ENCODE results near the gene DUXA. TPM values are rescaled to one million over a fixed set of nuclear protein-coding genes. Genes with fewer than 3 reads are reported as not detected.

Gene DUXA
- polyA plus RNA-seq, 1 experiment = not detected

- Histone ChIP-seq H3K27ac (ENCODE audit: low read depth, low read length) (no peak overlapping the region), H3K4me3 (ENCODE audit: low read depth, low read length) (no peak overlapping the region), H3K9me3 (ENCODE audit: control insufficient read depth, insufficient read depth, low read length) (peaks cover 44% of the 10 kb centered on the region), H3K27me3 (ENCODE audit: control insufficient read depth, insufficient read depth, low read length) (no peaks in the 10 kb centered on the region)
- DNase-seq (ENCODE audit: low read depth, low spot score) = no peak
- ChIA-PET POLR2A (no interaction called here), CTCF (no interaction called here)
- TF ChIP-seq, protein P1, sequence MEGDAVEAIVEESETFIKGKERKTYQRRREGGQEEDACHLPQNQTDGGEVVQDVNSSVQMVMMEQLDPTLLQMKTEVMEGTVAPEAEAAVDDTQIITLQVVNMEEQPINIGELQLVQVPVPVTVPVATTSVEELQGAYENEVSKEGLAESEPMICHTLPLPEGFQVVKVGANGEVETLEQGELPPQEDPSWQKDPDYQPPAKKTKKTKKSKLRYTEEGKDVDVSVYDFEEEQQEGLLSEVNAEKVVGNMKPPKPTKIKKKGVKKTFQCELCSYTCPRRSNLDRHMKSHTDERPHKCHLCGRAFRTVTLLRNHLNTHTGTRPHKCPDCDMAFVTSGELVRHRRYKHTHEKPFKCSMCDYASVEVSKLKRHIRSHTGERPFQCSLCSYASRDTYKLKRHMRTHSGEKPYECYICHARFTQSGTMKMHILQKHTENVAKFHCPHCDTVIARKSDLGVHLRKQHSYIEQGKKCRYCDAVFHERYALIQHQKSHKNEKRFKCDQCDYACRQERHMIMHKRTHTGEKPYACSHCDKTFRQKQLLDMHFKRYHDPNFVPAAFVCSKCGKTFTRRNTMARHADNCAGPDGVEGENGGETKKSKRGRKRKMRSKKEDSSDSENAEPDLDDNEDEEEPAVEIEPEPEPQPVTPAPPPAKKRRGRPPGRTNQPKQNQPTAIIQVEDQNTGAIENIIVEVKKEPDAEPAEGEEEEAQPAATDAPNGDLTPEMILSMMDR (IDR thresholded peaks at IDR 0.05; ENCODE audit: low read depth, low read length) = no peak
Measured at GRCh38 chr19:57106722-57107235, 60.5 kb downstream of the DUXA start.

DNA sequence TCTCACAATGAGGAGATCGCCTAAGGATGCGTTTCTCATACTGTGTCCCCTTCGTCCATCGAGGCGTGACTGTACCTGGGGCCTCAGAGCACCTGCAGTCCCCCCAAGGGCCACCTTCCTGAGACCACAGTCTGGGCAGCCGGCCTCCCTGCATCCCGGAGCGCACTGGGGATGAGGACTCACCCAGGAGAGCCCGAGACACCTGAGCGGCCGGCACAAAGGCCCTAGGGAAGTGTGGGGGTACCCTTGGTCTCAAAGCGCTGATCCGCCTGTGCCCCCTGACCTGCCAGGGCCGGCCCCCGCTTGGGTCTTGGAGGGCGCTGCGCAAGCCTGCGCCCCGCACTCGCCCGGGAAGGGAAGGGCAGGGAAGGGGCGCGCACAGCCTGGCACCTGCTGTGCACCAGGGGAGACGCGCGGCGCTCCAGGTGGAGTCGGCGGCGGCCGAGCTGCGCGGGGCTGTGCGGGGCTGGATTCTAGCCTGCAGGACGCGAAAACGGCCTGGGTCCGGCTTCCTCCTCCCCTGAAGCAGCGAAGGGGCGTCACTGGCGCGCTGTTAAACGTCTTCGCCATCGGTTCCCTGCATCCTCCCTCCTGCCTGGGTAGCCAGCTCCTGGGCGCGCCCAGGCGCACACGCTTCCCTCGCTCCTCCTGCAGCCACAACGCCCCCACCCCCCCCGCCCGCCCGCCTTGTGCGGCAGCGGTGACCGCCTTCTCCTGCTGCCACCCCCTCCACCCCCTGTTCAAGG, 61.1 kb downstream of the DUXA start:
- peaks cover 48% of the 10 kb centered on the region for H3K9me3 ChIP-seq (ENCODE audit: control insufficient read depth, insufficient read depth, low read length)
- H3K4me3 ChIP-seq (ENCODE audit: low read depth, low read length) = no peak overlapping the region
- POLR2A ChIA-PET = no interaction called here
- CTCF ChIA-PET = no interaction called here
- TF ChIP-seq, protein P1 (IDR thresholded peaks at IDR 0.05; ENCODE audit: low read depth, low read length) = no peak
- no peak for DNase-seq (ENCODE audit: low read depth, low spot score)
- no peak overlapping the region for H3K27ac ChIP-seq (ENCODE audit: low read depth, low read length)
- H3K27me3 ChIP-seq (ENCODE audit: control insufficient read depth, insufficient read depth, low read length) = no peaks in the 10 kb centered on the region

Small RNA genes lying within 50 kb of the gene (small RNA-seq; reads per million reads assigned to genes)
- gene AC025588.3 (ENCODE audit: insufficient read length, low read depth) = not detected

Other genes with a start within 250 kb of the DUXA start
- not detected in 2 replicates for gene USP29, start 47.5 kb downstream of the DUXA start, polyA plus RNA-seq (2011; rRNA removed)
- gene ZIM3, start 22.3 kb downstream of the DUXA start, polyA plus RNA-seq (2011; rRNA removed) = not detected in 2 replicates
- 7.1 and 7.8 TPM in 2 replicates for gene ZNF264, start 24.0 kb upstream of the DUXA start, polyA plus RNA-seq (2011; rRNA removed)
- gene AURKC, start 63.5 kb upstream of the DUXA start, polyA plus RNA-seq (2011; rRNA removed) = 0.17 and 0.19 TPM in 2 replicates
- gene ZNF805, start 73.1 kb upstream of the DUXA start, polyA plus RNA-seq (2011; rRNA removed) = 6.1 and 6.3 TPM in 2 replicates
- 11.2 and 13.0 TPM in 2 replicates for gene ZNF460, start 113.0 kb upstream of the DUXA start, polyA plus RNA-seq (2011; rRNA removed)
- gene ZNF543, start 153.0 kb upstream of the DUXA start, polyA plus RNA-seq (2011; rRNA removed) = 2.6 and 2.7 TPM in 2 replicates
- 7.1 and 7.8 TPM in 2 replicates for gene ZNF304, start 183.8 kb upstream of the DUXA start, polyA plus RNA-seq (2011; rRNA removed)
- 16.5 and 19.6 TPM in 2 replicates for gene TRAPPC2B, start 196.1 kb upstream of the DUXA start, polyA plus RNA-seq (2011; rRNA removed)
- 3.3 and 3.7 TPM in 2 replicates for gene ZNF547, start 196.1 kb upstream of the DUXA start, polyA plus RNA-seq (2011; rRNA removed)
- gene ZNF548, start 222.4 kb upstream of the DUXA start, polyA plus RNA-seq (2011; rRNA removed) = 12.7 and 14.2 TPM in 2 replicates
- gene ZNF17, start 243.7 kb upstream of the DUXA start, polyA plus RNA-seq (2011; rRNA removed) = 5.7 and 6.4 TPM in 2 replicates

Measured in AG04450 (cell line).